Mammary epithelial cell (primary cell): ENCODE results near the gene HIC2.
"Not testable (repeated sequence)": the region's sequence is repeated elsewhere in the genome, so short reads cannot be mapped to it uniquely, and the experiment has no call there.

Experiments
- CTCF ChIP-seq, 2 donors: IDR thresholded peaks in 1 of 2; conservative IDR thresholded peaks in 1 of 2; 2 replicates each; pipeline ENCODE4 v1.5.1; 2011 to 2012; ENCODE audit warnings: inconsistent platforms in 2 of 2, low read length in 2 of 2, mild to moderate bottlenecking in 2 of 2, control low read depth in 1 of 2, low read depth in 1 of 2; ENCODE audit not compliant: insufficient read depth in 1 of 2; ENCODE audit errors: extremely low read depth in 1 of 2
- EZH2 ChIP-seq: IDR thresholded peaks from 2 replicates; pipeline ENCODE4 v1.6.1; 2012; ENCODE audit warnings: low read length, inconsistent platforms, borderline replicate concordance

GRCh38 chr22:21440676-21441075, 23.5 kb downstream of the HIC2 start:
- not testable (repeated sequence) for TF ChIP-seq CTCF (conservative IDR thresholded peaks at IDR 0.05 in 1 of 2, IDR thresholded peaks at IDR 0.05 in 1 of 2; ENCODE audit: extremely low read depth in 1 of 2, insufficient read depth in 1 of 2, low read depth in 1 of 2, low read length in 2 of 2); EZH2
